Astrocyte of the spinal cord (primary cell): ENCODE data around the gene NMRK2.
"Not testable (repeated sequence)": the region's sequence is repeated elsewhere in the genome, so short reads cannot be mapped to it uniquely, and the experiment has no call there.

Source experiments
- DNase-seq: peaks from one replicate; pipeline ENCODE4 v3.0.0; 2011; ENCODE audit warnings: low read depth, low spot score
- H3K4me3 ChIP-seq: 2 replicates; pipeline ENCODE4 v1.5.1; 2011; ENCODE audit warnings: low read depth, mild to moderate bottlenecking, low read length, moderate library complexity
- in situ Hi-C: cut with HindIII; loops from 2 replicates; pipeline ENCODE4 v1.10.0; 2017; ENCODE audit warnings: low sequenced_read_pairs
- TF ChIP-seq, protein P1 (sequence below): IDR thresholded peaks from 2 replicates; pipeline ENCODE4 v1.5.1; 2012; ENCODE audit warnings: low read depth, mild to moderate bottlenecking, low read length, inconsistent platforms

NMRK2 gene

DNA sequence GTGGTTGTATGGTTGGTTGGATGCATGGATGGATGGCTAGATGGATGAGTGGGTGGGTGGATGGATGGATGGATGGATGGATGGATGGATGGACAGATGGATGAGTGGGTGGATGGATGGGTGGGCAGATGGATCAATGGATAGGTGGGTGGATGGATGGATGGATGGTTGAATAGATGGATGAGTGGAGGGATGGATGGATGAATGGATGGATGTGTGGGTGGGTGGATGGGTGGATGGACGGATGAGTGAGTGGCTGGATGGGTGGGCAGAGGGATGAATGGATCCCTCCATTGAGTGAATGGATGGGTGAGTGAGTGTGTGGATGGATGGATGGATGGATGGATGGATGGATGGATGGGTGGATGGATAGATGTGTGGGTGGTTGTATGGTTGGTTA lies 9.0 kb upstream of the NMRK2 start:
- in situ Hi-C loops: no loop called here
- H3K4me3 ChIP-seq: no peak overlapping the region
- TF ChIP-seq, protein P1, sequence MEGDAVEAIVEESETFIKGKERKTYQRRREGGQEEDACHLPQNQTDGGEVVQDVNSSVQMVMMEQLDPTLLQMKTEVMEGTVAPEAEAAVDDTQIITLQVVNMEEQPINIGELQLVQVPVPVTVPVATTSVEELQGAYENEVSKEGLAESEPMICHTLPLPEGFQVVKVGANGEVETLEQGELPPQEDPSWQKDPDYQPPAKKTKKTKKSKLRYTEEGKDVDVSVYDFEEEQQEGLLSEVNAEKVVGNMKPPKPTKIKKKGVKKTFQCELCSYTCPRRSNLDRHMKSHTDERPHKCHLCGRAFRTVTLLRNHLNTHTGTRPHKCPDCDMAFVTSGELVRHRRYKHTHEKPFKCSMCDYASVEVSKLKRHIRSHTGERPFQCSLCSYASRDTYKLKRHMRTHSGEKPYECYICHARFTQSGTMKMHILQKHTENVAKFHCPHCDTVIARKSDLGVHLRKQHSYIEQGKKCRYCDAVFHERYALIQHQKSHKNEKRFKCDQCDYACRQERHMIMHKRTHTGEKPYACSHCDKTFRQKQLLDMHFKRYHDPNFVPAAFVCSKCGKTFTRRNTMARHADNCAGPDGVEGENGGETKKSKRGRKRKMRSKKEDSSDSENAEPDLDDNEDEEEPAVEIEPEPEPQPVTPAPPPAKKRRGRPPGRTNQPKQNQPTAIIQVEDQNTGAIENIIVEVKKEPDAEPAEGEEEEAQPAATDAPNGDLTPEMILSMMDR: no peak
- DNase-seq: no peak

DNA sequence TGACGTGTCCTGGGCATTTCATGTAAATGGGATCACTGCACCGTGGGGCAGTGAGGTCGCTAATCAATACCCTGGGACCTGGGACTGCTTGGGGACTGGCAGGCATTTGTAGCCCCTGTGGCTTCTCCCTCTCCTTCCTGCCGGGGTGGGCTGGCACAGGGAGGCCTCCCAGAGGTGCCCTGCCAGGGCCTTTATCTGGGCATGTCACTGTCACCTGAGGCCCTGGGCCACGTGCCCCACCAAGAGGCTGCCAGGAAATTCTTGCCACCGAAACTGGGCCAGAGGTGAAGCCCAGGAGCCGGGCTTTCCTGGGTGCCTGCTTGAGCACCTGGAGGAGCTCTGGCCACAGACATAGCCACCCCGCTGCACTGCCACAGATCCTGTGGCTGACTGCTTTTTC lies 1.8 kb upstream of the NMRK2 start:
- no peak overlapping the region for H3K4me3 ChIP-seq
- TF ChIP-seq, protein P1: no peak
- no peak for DNase-seq
- in situ Hi-C loops: no loop called here

DNA sequence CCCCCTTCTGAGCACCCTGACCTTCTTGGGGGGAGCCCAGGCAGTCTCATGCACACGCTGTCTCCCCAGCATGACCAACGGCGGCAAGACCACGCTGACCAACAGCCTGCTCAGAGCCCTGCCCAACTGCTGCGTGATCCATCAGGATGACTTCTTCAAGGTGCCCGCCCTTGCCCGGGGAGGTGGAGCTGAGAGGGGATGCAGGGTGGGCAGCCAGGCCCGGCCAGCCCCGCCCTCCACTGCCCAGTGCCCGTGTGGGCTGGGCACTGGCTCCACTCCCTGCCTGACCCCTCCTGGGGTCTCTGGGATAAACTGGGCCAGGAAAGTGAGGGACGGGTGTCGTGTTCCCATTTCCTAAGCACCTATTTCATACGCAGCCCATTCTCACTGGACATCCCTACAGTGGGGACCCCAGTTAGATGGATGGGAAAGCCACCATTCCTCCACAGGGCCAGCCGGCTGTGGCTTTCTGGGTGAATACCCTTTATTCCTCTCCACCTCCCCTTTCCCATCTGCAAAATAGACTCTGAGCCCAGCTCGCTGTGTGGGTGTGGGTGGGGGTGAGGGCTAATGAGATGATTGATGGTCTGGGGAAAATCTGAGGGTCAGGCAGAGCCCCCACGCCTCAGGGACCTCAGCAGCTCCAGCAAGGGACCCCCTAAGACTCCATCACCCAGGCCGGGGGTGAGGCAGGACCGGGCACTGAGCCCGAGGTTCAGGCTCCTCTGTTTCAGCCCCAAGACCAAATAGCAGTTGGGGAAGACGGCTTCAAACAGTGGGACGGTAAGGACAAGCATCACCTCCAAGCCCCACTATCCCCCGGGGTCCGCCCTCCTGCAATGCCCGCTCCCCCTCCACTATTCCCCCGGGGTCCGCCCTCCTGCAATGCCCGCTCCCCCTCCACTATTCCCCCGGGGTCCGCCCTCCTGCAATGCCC lies 3.9 kb downstream of the NMRK2 start:
- no peak overlapping the region for H3K4me3 ChIP-seq
- TF ChIP-seq, protein P1: no peak
- in situ Hi-C loops: no loop called here
- no peak for DNase-seq

DNA sequence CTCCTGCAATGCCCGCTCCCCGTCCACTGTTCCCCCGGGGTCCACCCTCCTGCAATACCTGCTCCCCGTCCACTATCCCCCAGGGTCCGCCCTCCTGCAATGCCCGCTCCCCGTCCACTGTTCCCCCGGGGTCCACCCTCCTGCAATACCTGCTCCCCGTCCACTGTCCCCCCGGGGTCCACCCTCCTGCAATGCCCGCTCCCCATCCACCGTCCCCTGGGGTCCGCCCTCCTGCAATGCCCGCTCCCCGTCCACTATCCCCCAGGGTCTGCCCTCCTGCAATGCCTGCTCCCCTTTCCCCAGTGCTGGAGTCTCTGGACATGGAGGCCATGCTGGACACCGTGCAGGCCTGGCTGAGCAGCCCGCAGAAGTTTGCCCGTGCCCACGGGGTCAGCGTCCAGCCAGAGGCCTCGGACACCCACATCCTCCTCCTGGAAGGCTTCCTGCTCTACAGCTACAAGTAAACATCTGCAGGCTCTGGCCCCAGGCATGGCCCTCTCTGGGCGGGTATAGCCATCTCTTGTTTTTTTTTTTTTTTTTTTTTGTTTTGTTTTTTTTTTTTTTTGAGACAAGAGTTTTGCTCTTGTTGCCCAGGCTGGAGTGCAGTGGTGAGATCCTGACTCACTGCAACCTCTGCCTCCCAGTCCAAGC lies 5.6 kb downstream of the NMRK2 start:
- DNase-seq, H3K4me3 ChIP-seq, in situ Hi-C loops: not testable (repeated sequence)

DNA sequence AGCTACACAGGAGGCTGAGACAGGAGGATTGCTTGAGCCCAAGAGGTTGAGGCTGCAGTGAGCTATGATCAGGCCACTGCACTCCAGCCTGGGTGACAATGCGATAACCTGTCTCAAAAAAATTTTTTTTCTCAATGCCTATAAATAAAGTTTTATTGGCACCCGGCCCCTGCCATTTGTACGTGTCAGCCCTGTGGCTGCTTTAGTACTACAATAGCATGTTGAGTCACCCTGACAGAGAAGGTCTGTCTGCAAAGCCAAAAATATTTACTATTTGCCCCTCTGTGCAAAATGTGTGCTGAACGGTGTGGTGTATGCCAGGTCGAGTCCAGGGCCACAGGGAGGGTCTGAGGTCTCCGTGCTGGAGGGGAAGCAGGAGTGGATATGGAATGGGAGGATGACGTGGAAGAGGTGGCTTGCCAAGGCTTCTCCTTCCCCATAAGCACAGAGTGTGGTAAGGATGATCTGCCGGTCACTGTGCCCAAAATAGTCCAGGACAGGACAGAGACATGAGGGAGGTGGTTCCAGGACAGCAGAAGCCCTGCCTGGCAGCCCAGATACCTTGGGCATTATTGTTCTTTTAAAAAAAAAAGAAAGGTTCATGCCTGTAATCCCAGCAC lies 10.0 kb downstream of the NMRK2 start:
- in situ Hi-C loops: no loop called here
- H3K4me3 ChIP-seq: no peak overlapping the region
- DNase-seq: no peak
- TF ChIP-seq, protein P1: no peak

DNA sequence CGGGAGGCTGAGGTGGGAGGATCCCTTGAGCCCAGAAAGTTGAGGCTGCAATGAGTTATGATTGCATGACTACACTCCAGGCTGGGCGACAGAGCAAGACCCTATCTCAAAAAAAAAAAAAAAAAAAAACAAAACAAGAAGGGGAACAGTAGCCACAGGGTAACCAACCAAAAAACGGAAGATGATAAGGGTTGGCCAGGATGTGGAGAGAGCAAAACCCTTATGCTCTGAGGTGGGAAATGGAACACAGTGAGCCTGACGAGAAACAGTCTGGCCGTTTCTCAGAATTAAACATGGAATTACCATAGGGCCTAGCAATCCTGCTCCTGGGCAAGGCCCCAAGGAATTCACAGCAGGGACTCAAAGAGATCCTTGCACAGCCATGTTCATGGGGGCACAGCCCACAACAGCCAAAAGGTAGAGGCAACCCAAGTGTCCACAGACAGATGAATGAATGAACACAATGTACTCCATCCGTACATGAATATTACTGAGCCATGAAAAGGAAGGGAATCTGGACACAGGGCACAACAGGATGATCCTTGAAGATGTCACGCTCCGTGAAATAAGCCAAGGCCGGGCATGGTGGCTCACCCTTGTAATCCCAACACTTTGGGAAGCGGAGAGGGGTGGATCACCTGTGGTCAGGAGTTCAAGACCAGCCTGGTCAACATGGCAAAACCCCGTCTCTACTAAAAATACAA lies 11.3 kb downstream of the NMRK2 start:
- in situ Hi-C loops: no loop called here
- no peak for DNase-seq
- TF ChIP-seq, protein P1: no peak
- H3K4me3 ChIP-seq: no peak overlapping the region
